Stomach (tissue), 4 donors: ENCODE measurements around the gene DLL3.

Experiments used
- CTCF ChIP-seq, 7 experiments: fragments of 450-650 bp in 4 of 7; fragments of 200-600 bp in 3 of 7; sonication (generic) in 3 of 7; IDR thresholded peaks; one replicate each; pipeline ENCODE4 v1.5.1; 2016 to 2019; ENCODE audit warnings: antibody characterized with exemption in 7 of 7, control low read depth in 2 of 7, mild to moderate bottlenecking in 1 of 7
- POLR2A ChIP-seq, 4 donors: fragments of 450-650 bp; IDR thresholded peaks; one replicate each; pipeline ENCODE4 v1.6.1; 2016; ENCODE audit warnings: antibody characterized with exemption in 4 of 4, control low read depth in 2 of 4, mild to moderate bottlenecking in 1 of 4, moderate library complexity in 1 of 4

GRCh38 chr19:39449116-39449797 lies 49.5 kb upstream of the DLL3 start:
- no peak for TF ChIP-seq CTCF (IDR thresholded peaks at IDR 0.05)
- TF ChIP-seq POLR2A (IDR thresholded peaks at IDR 0.05), result no peak
